ENCODE results near the gene CDKN2B-AS1. TPM values are rescaled to one million over a fixed set of nuclear protein-coding genes. Genes with fewer than 3 reads are reported as not detected.
A peak's percentile ranks its signal among the peaks of the same experiment; 100 is the strongest.

Gene CDKN2B-AS1
- total and polyA plus RNA-seq, 2 donors (not counting 1 experiment from before 2014, with no cell fraction given), result 1.3 to 2.5 TPM

- H3K79me2 ChIP-seq (ENCODE audit: control insufficient read depth, insufficient read depth, low read length), result no peaks in the 10 kb centered on the region
- POLR2A ChIA-PET, result no interaction called here
- intact Hi-C loops (cut with micrococcal nuclease), result loop anchor here (1.0 kb wide), 2 partner anchors 10 to 29 kb away; partner anchors contain the start of genes CDKN2A and CDKN2B-AS1
- CTCF ChIA-PET, result no interaction called here
- peak overlapping the region; percentile 39 for H3K9ac ChIP-seq (ENCODE audit: low read length)
- no peaks in the 10 kb centered on the region for H4K20me1 ChIP-seq (ENCODE audit: control insufficient read depth, insufficient read depth, low read length, poor library complexity, severe bottlenecking)
- Mint-ChIP-seq H3K4me3 (peak overlapping the region; percentile 76), H3K27me3 (peaks cover 89% of the 10 kb centered on the region), H3K27ac (no peak overlapping the region), H3K9me3 (ENCODE audit: insufficient read depth) (peaks cover 7% of the 10 kb centered on the region), H3K4me1 (peaks cover 21% of the 10 kb centered on the region)
- peaks cover 17 to 34% of the 10 kb centered on the region in 2 donors for H3K4me1 ChIP-seq (ENCODE audit: control insufficient read depth in 2 of 2, insufficient read depth in 2 of 2, low read length in 2 of 2)
- H3K36me3 ChIP-seq (replicated peaks in 1 of 2; ENCODE audit: control extremely low read depth in 1 of 2, control insufficient read depth in 1 of 2, extremely low read depth in 1 of 2, insufficient read depth in 2 of 2, low read length in 1 of 2), result no peaks in the 10 kb centered on the region
- TF ChIP-seq EZH2 (IDR thresholded peaks at IDR 0.05; ENCODE audit: borderline replicate concordance, insufficient read depth, low read depth, low read length, poor library complexity, severe bottlenecking) (no peak), CTCF (IDR thresholded peaks at IDR 0.05) (peak; percentile 24)
- peak overlapping the region in 4 of 5 experiments; percentile 14 to 49 (median 27) for H3K4me3 ChIP-seq (ENCODE audit: control extremely low read depth in 1 of 5, extremely low read depth in 1 of 5, insufficient read depth in 1 of 5, low read depth in 2 of 5, low read length in 4 of 5)
- H2AFZ ChIP-seq (ENCODE audit: insufficient read depth, low read depth, low read length, poor library complexity, severe bottlenecking), result peak overlapping the region; percentile 41
- H3K27me3 ChIP-seq (replicated peaks in 1 of 4; ENCODE audit: control extremely low read depth in 1 of 4, control insufficient read depth in 3 of 4, insufficient read depth in 4 of 4, low read length in 3 of 4), result peaks cover 0 to 83% (median 77%) of the 10 kb centered on the region in 4 experiments
- H3K9me3 ChIP-seq (ENCODE audit: control extremely low read depth in 1 of 3, control insufficient read depth in 2 of 3, insufficient read depth in 1 of 3, low read length in 2 of 3), result peaks cover 1 to 57% (median 36%) of the 10 kb centered on the region in 3 donors
- WGBS (ENCODE audit: insufficient coverage), result 4% methylated on average over 20 of the region's 30 CpGs
- ATAC-seq (ENCODE audit: low read depth) (peak; percentile 65), DNase-seq (peak; percentile 72)
- H3K4me2 ChIP-seq (replicated peaks; ENCODE audit: low read depth, low read length, poor library complexity, severe bottlenecking), result peak overlapping the region; percentile 72
- no peak overlapping the region for H3K27ac ChIP-seq (ENCODE audit: low read length in 2 of 2)
Observed at GRCh38 chr9:21965401-21965951, 29.1 kb upstream of the CDKN2B-AS1 start.

- peaks cover 1 to 65% (median 39%) of the 10 kb centered on the region in 3 donors for H3K9me3 ChIP-seq (ENCODE audit: control extremely low read depth in 1 of 3, control insufficient read depth in 2 of 3, insufficient read depth in 1 of 3, low read length in 2 of 3)
- H3K27ac Mint-ChIP-seq, result peak overlapping the region; percentile 27
- intact Hi-C loops (cut with micrococcal nuclease), result no loop called here
Observed at GRCh38 chr9:21966140-21966851, 28.3 kb upstream of the CDKN2B-AS1 start.

More at GRCh38 chr9:21966140-21966851, 28.3 kb upstream of the CDKN2B-AS1 start:
- H3K27me3 ChIP-seq (replicated peaks in 1 of 4; ENCODE audit: control extremely low read depth in 1 of 4, control insufficient read depth in 3 of 4, insufficient read depth in 4 of 4, low read length in 3 of 4), result peaks cover 0 to 88% (median 81%) of the 10 kb centered on the region in 4 experiments
- Mint-ChIP-seq H3K4me3 (no peak overlapping the region), H3K9me3 (ENCODE audit: insufficient read depth) (peaks cover 7% of the 10 kb centered on the region), H3K27me3 (peaks cover 90% of the 10 kb centered on the region), H3K4me1 (peaks cover 23% of the 10 kb centered on the region)
- peaks cover 20 to 34% of the 10 kb centered on the region in 2 donors for H3K4me1 ChIP-seq (ENCODE audit: control insufficient read depth in 2 of 2, insufficient read depth in 2 of 2, low read length in 2 of 2)
- no peak for TF ChIP-seq EZH2 (IDR thresholded peaks at IDR 0.05; ENCODE audit: borderline replicate concordance, insufficient read depth, low read depth, low read length, poor library complexity, severe bottlenecking)
- no peak for TF ChIP-seq CTCF (IDR thresholded peaks at IDR 0.05)
- no peaks in the 10 kb centered on the region for H4K20me1 ChIP-seq (ENCODE audit: control insufficient read depth, insufficient read depth, low read length, poor library complexity, severe bottlenecking)
- ATAC-seq (ENCODE audit: low read depth) (no peak), DNase-seq (no peak)
- ChIA-PET CTCF (no interaction called here), POLR2A (no interaction called here)
- no peak overlapping the region for H2AFZ ChIP-seq (ENCODE audit: insufficient read depth, low read depth, low read length, poor library complexity, severe bottlenecking)
- H3K4me3 ChIP-seq (ENCODE audit: control extremely low read depth in 1 of 5, extremely low read depth in 1 of 5, insufficient read depth in 1 of 5, low read depth in 2 of 5, low read length in 4 of 5), result no peak overlapping the region
- no peak overlapping the region for H3K9ac ChIP-seq (ENCODE audit: low read length)
- H3K4me2 ChIP-seq (replicated peaks; ENCODE audit: low read depth, low read length, poor library complexity, severe bottlenecking), result no peak overlapping the region
- no peaks in the 10 kb centered on the region for H3K79me2 ChIP-seq (ENCODE audit: control insufficient read depth, insufficient read depth, low read length)
- no peaks in the 10 kb centered on the region for H3K36me3 ChIP-seq (replicated peaks in 1 of 2; ENCODE audit: control extremely low read depth in 1 of 2, control insufficient read depth in 1 of 2, extremely low read depth in 1 of 2, insufficient read depth in 2 of 2, low read length in 1 of 2)
- H3K27ac ChIP-seq (ENCODE audit: low read length in 2 of 2), result no peak overlapping the region
- WGBS (ENCODE audit: insufficient coverage), result 8% methylated on average over 7 of the region's 15 CpGs
